ENCODE measurements around the gene RAB11FIP2.
"Not testable (repeated sequence)": the region's sequence is repeated elsewhere in the genome, so short reads cannot be mapped to it uniquely, and the experiment has no call there.

Gene RAB11FIP2

GRCh38 chr10:118080817-118081216 lies 34.1 kb upstream of the RAB11FIP2 start:
- H4K20me1 ChIP-seq (ENCODE audit: insufficient read depth, low read length): no peaks in the 10 kb centered on the region
- TF ChIP-seq EZH2 (IDR thresholded peaks at IDR 0.05; ENCODE audit: borderline replicate concordance, low read depth, low read length, severe bottlenecking) (no peak), CTCF (IDR thresholded peaks at IDR 0.05; ENCODE audit: borderline replicate concordance, extremely low read depth, low read length, poor library complexity, severe bottlenecking) (no peak)

GRCh38 chr10:118076705-118077104 lies 30.0 kb upstream of the RAB11FIP2 start:
- no peak overlapping the region for H3K27ac ChIP-seq (ENCODE audit: low read length)
- H3K4me2 ChIP-seq (ENCODE audit: insufficient read depth, low read length): no peak overlapping the region
- H4K20me1 ChIP-seq (ENCODE audit: insufficient read depth, low read length): no peaks in the 10 kb centered on the region
- no peaks in the 10 kb centered on the region for H3K36me3 ChIP-seq (ENCODE audit: insufficient read depth, low read length)
- no peaks in the 10 kb centered on the region for H3K9me3 ChIP-seq (ENCODE audit: insufficient read depth, low read length, severe bottlenecking)
- DNase-seq: no peak
- no peak overlapping the region for H3K4me3 ChIP-seq (ENCODE audit: low read depth in 1 of 2, low read length in 2 of 2)
- no peak overlapping the region for H3K9ac ChIP-seq (ENCODE audit: low read depth, low read length)
- TF ChIP-seq EZH2 (IDR thresholded peaks at IDR 0.05; ENCODE audit: borderline replicate concordance, low read depth, low read length, severe bottlenecking) (no peak), CTCF (IDR thresholded peaks at IDR 0.05; ENCODE audit: borderline replicate concordance, extremely low read depth, low read length, poor library complexity, severe bottlenecking) (no peak)
- no peaks in the 10 kb centered on the region for H3K4me1 ChIP-seq (ENCODE audit: insufficient read depth, low read length)
- ATAC-seq (ENCODE audit: insufficient read depth, low read depth): no peak
- no peaks in the 10 kb centered on the region for H3K79me2 ChIP-seq (ENCODE audit: insufficient read depth, low read length)
- H2AFZ ChIP-seq (ENCODE audit: low read depth, low read length): no peak overlapping the region
- peaks cover 7% of the 10 kb centered on the region for H3K27me3 ChIP-seq (ENCODE audit: insufficient read depth, low read length, poor library complexity)

More at GRCh38 chr10:118080817-118081216, 34.1 kb upstream of the RAB11FIP2 start:
- Histone ChIP-seq H3K9me3 (ENCODE audit: insufficient read depth, low read length, severe bottlenecking) (no peaks in the 10 kb centered on the region), H3K79me2 (ENCODE audit: insufficient read depth, low read length) (no peaks in the 10 kb centered on the region), H3K9ac (ENCODE audit: low read depth, low read length) (no peak overlapping the region), H3K27ac (ENCODE audit: low read length) (no peak overlapping the region), H3K36me3 (ENCODE audit: insufficient read depth, low read length) (no peaks in the 10 kb centered on the region), H3K27me3 (ENCODE audit: insufficient read depth, low read length, poor library complexity) (no peaks in the 10 kb centered on the region), H3K4me2 (ENCODE audit: insufficient read depth, low read length) (no peak overlapping the region), H3K4me1 (ENCODE audit: insufficient read depth, low read length) (no peaks in the 10 kb centered on the region), H2AFZ (ENCODE audit: low read depth, low read length) (no peak overlapping the region), H3K4me3 (ENCODE audit: low read depth in 1 of 2, low read length in 2 of 2) (no peak overlapping the region)
- no peak for ATAC-seq (ENCODE audit: insufficient read depth, low read depth)
- no peak for DNase-seq

GRCh38 chr10:118072840-118073239 lies 26.1 kb upstream of the RAB11FIP2 start:
- no peak overlapping the region for H3K4me3 ChIP-seq (ENCODE audit: low read depth in 1 of 2, low read length in 2 of 2)
- no peak overlapping the region for H2AFZ ChIP-seq (ENCODE audit: low read depth, low read length)
- no peaks in the 10 kb centered on the region for H3K36me3 ChIP-seq (ENCODE audit: insufficient read depth, low read length)
- no peaks in the 10 kb centered on the region for H4K20me1 ChIP-seq (ENCODE audit: insufficient read depth, low read length)
- no peaks in the 10 kb centered on the region for H3K79me2 ChIP-seq (ENCODE audit: insufficient read depth, low read length)
- TF ChIP-seq EZH2 (IDR thresholded peaks at IDR 0.05; ENCODE audit: borderline replicate concordance, low read depth, low read length, severe bottlenecking): no peak
- TF ChIP-seq CTCF (IDR thresholded peaks at IDR 0.05; ENCODE audit: borderline replicate concordance, extremely low read depth, low read length, poor library complexity, severe bottlenecking): no peak
- no peaks in the 10 kb centered on the region for H3K9me3 ChIP-seq (ENCODE audit: insufficient read depth, low read length, severe bottlenecking)
- H3K4me1 ChIP-seq (ENCODE audit: insufficient read depth, low read length): no peaks in the 10 kb centered on the region
- DNase-seq (no peak), ATAC-seq (ENCODE audit: insufficient read depth, low read depth) (no peak)
- H3K4me2 ChIP-seq (ENCODE audit: insufficient read depth, low read length): no peak overlapping the region
- peaks cover 7% of the 10 kb centered on the region for H3K27me3 ChIP-seq (ENCODE audit: insufficient read depth, low read length, poor library complexity)
- H3K27ac ChIP-seq (ENCODE audit: low read length): no peak overlapping the region
- no peak overlapping the region for H3K9ac ChIP-seq (ENCODE audit: low read depth, low read length)

- not testable (repeated sequence) for ATAC-seq (ENCODE audit: insufficient read depth, low read depth); DNase-seq
Observed at GRCh38 chr10:118067389-118067788, 20.6 kb upstream of the RAB11FIP2 start.

More at GRCh38 chr10:118067389-118067788, 20.6 kb upstream of the RAB11FIP2 start:
- not testable (repeated sequence) for H3K27ac ChIP-seq (ENCODE audit: low read length); H3K9ac ChIP-seq (ENCODE audit: low read depth, low read length); H3K4me3 ChIP-seq (ENCODE audit: low read depth in 1 of 2, low read length in 2 of 2); H3K4me2 ChIP-seq (ENCODE audit: insufficient read depth, low read length); H3K36me3 ChIP-seq (ENCODE audit: insufficient read depth, low read length); H3K27me3 ChIP-seq (ENCODE audit: insufficient read depth, low read length, poor library complexity); H4K20me1 ChIP-seq (ENCODE audit: insufficient read depth, low read length); H3K9me3 ChIP-seq (ENCODE audit: insufficient read depth, low read length, severe bottlenecking); H2AFZ ChIP-seq (ENCODE audit: low read depth, low read length); H3K4me1 ChIP-seq (ENCODE audit: insufficient read depth, low read length); H3K79me2 ChIP-seq (ENCODE audit: insufficient read depth, low read length)

All from DND-41 (cell line).